ENCODE results near the gene SGPL1. TPM values are rescaled to one million over a fixed set of nuclear protein-coding genes. Genes with fewer than 3 reads are reported as not detected.

Gene SGPL1
- total and polyA plus RNA-seq, 2 of the 8 experiments (the other 6 are each of a cell fraction or from before 2014, with no cell fraction given): 20.5 to 51.6 TPM

DNA sequence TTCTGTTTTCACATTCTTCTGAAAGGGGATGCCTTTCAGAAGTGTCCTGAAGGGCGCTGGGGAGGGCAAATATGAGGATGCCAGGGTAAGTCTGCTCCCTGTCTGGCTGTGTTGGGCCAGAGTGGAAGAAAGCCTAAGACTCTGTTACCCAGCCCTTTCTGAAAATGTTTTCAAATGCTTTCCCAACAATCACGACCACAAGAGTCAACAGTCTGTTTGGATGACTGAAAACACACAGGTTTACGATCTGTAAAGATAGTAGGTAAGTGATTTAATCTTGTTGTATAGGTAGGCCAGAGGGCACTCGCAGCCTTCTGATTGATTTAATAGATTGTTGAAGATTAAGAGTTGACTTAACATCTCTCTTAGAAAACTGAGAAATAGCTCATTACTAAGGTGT lies 13.2 kb downstream of the SGPL1 start:
- no peak overlapping the region for H4K5ac ChIP-seq (ENCODE audit: insufficient read length, low read depth, low read length)
- H4K91ac ChIP-seq (replicated peaks; ENCODE audit: insufficient read length, low read length): no peak overlapping the region
- DNase-seq (ENCODE audit: low read depth in 1 of 2, low spot score in 2 of 2) (no peak), FAIRE-seq (no peak)
- H2BK20ac ChIP-seq (ENCODE audit: low read length): no peak overlapping the region
- H3K27me3 ChIP-seq (replicated peaks in 1 of 4; ENCODE audit: control insufficient read depth in 3 of 4, extremely low read depth in 1 of 4, insufficient read depth in 3 of 4, low read length in 3 of 4): no peaks in the 10 kb centered on the region
- H3K18ac ChIP-seq (ENCODE audit: extremely low read depth, low read length): no peak overlapping the region
- H3K4me1 ChIP-seq (replicated peaks in 1 of 4; ENCODE audit: control insufficient read depth in 3 of 4, insufficient read depth in 4 of 4, low read length in 3 of 4): no peaks in the 10 kb centered on the region
- H3K9ac ChIP-seq (replicated peaks in 1 of 4; ENCODE audit: extremely low read depth in 1 of 4, low read depth in 3 of 4, low read length in 3 of 4): no peak overlapping the region
- no peak overlapping the region for H3K4me2 ChIP-seq (ENCODE audit: insufficient read depth in 1 of 2, low read depth in 2 of 2, low read length in 2 of 2)
- no peak overlapping the region for H3K4me3 ChIP-seq (ENCODE audit: extremely low read depth in 1 of 4, insufficient read depth in 2 of 4, low read depth in 3 of 4, low read length in 4 of 4)
- no peak overlapping the region for H3K27ac ChIP-seq (ENCODE audit: low read depth, low read length)
- peaks cover 0 to 16% (median 1%) of the 10 kb centered on the region in 4 experiments; a peak in 3 of 8 replicates for H3K36me3 ChIP-seq (ENCODE audit: control insufficient read depth in 2 of 4, insufficient read depth in 4 of 4, low read length in 3 of 4)
- no peak overlapping the region for H2BK5ac ChIP-seq (ENCODE audit: low read depth, low read length)
- no peaks in the 10 kb centered on the region for H3K23me2 ChIP-seq (ENCODE audit: low read depth, low read length)
- peaks cover 7% of the 10 kb centered on the region; the same call in 1 of the 2 replicates for H3K79me1 ChIP-seq (ENCODE audit: low read depth, low read length)
- no peak overlapping the region for H2BK120ac ChIP-seq (replicated peaks; ENCODE audit: low read depth, low read length)
- 85% methylated on average over 4 of the region's 4 CpGs; no CpG with 5 or more reads in 1 of the 2 experiments for WGBS, 2 experiments (ENCODE audit: extremely low coverage in 1 of 2, insufficient coverage in 1 of 2, insufficient read length in 1 of 2, insufficient replicate concordance in 2 of 2, low coverage in 1 of 2, low lambda C conversion rate in 2 of 2, missing lambda C conversion rate in 1 of 2)
- no peak overlapping the region for H2AK5ac ChIP-seq (ENCODE audit: low read depth, low read length)
- no peak overlapping the region for H3K4ac ChIP-seq (replicated peaks; ENCODE audit: insufficient read length, low read depth, low read length)
- peaks cover 0 to 59% of the 10 kb centered on the region in 2 experiments; a peak in 3 of 4 replicates for H3K79me2 ChIP-seq (ENCODE audit: control insufficient read depth in 1 of 2, insufficient read depth in 2 of 2, low read length in 2 of 2)
- H3K9me3 ChIP-seq (ENCODE audit: insufficient read depth in 2 of 2, low read depth in 1 of 2, low read length in 1 of 2): no peaks in the 10 kb centered on the region
- no peak overlapping the region for H2BK15ac ChIP-seq (ENCODE audit: low read length)
- ChIA-PET POLR2A (ENCODE audit: partially characterized antibody) (interaction anchor here (0.6 to 0.9 kb wide), 2 partner anchors 14 to 35 kb away, joined by 3 read pairs; no protein-coding TSS in a partner anchor), CTCF (ENCODE audit: partially characterized antibody) (interaction anchor here (0.6 kb wide), 2 partner anchors 17 to 820 kb away, joined by 3 to 6 read pairs; no protein-coding TSS in a partner anchor)
- H2BK12ac ChIP-seq (ENCODE audit: low read depth, low read length): no peak overlapping the region
- H4K20me1 ChIP-seq (replicated peaks in 1 of 2; ENCODE audit: control insufficient read depth in 1 of 2, insufficient read depth in 2 of 2, low read length in 2 of 2): peaks cover 0 to 14% of the 10 kb centered on the region in 2 experiments
- H2AFZ ChIP-seq (ENCODE audit: low read length): no peak overlapping the region
- H3K14ac ChIP-seq (ENCODE audit: insufficient read length): no peak overlapping the region
- no peak overlapping the region for H4K8ac ChIP-seq (ENCODE audit: extremely low read depth, insufficient read depth, low read length)
- no peak overlapping the region for H3K56ac ChIP-seq (replicated peaks; ENCODE audit: insufficient read length, low read depth, low read length)
- TF ChIP-seq TAF7 (optimal IDR thresholded peaks at IDR 0.05; ENCODE audit: borderline replicate concordance, low read depth, low read length) (no peak), MAFK (IDR thresholded peaks at IDR 0.05; ENCODE audit: low read depth, low read length) (no peak), EZH2 (IDR thresholded peaks at IDR 0.05; ENCODE audit: low read depth, low read length, severe bottlenecking) (no peak)
- TF ChIP-seq, protein P1, sequence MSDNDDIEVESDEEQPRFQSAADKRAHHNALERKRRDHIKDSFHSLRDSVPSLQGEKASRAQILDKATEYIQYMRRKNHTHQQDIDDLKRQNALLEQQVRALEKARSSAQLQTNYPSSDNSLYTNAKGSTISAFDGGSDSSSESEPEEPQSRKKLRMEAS (IDR thresholded peaks at IDR 0.05): no peak
- no peak overlapping the region for H3K23ac ChIP-seq (ENCODE audit: insufficient read length)
